A673 (cell line): ENCODE results near the gene PDHB. TPM values are rescaled to one million over a fixed set of nuclear protein-coding genes. Genes with fewer than 3 reads are reported as not detected.

Experiments
- BruUV-seq: library from RNA; stranded (reverse); fragments of 400-500 nt; replicated peaks from 2 replicates; lab custom pipeline; 2021; lab: Mats Ljungman, UMichigan
- CTCF ChIA-PET: fragments of 300-600 bp; sonication (Branson Sonifier 250); formaldehyde crosslinking; loops from one replicate; lab custom pipeline; 2022; ENCODE audit warnings: antibody characterized with exemption; lab: Charles Lee
- POLR2A ChIA-PET: fragments of 300-600 bp; sonication (Branson Sonifier 250); formaldehyde crosslinking; loops from one replicate; lab custom pipeline; 2022; ENCODE audit warnings: antibody characterized with exemption; ENCODE audit not compliant: low non-redundant PET; lab: Charles Lee
- DNase-seq: peaks from one replicate; pipeline ENCODE4 v3.0.0-alpha.2; 2015; ENCODE audit warnings: low spot score
- H3K27ac ChIP-seq: fragments of 200-600 bp; sonication (generic); 2 replicates; pipeline ENCODE4 v1.5.1; 2016; ENCODE audit warnings: mixed run types, low read depth, mild to moderate bottlenecking, mixed read lengths, antibody characterized with exemption, low read length; ENCODE audit not compliant: poor library complexity, severe bottlenecking
- H3K27me3 ChIP-seq: fragments of 200-600 bp; sonication (generic); replicated peaks from 2 replicates; pipeline ENCODE4 v1.6.1; 2017; ENCODE audit warnings: mixed run types, low read depth, mild to moderate bottlenecking, mixed read lengths, antibody characterized with exemption, low read length; ENCODE audit not compliant: insufficient read depth, poor library complexity
- H3K36me3 ChIP-seq: fragments of 200-600 bp; sonication (generic); 2 replicates; pipeline ENCODE4 v1.6.1; 2016; ENCODE audit warnings: mixed run types, mild to moderate bottlenecking, mixed read lengths, antibody characterized with exemption, low read length; ENCODE audit not compliant: insufficient read depth, poor library complexity, severe bottlenecking
- H3K4me1 ChIP-seq: fragments of 200-600 bp; sonication (generic); 2 replicates; pipeline ENCODE4 v1.6.1; 2017; ENCODE audit warnings: mixed run types, mild to moderate bottlenecking, mixed read lengths, antibody characterized with exemption, low read length; ENCODE audit not compliant: insufficient read depth, poor library complexity, severe bottlenecking
- H3K4me3 ChIP-seq: fragments of 200-600 bp; sonication (generic); 2 replicates; pipeline ENCODE4 v1.5.1; 2016; ENCODE audit warnings: low read depth, mixed run types, mild to moderate bottlenecking, mixed read lengths, low read length; ENCODE audit not compliant: poor library complexity, severe bottlenecking
- H3K9me3 ChIP-seq: fragments of 200-600 bp; sonication (generic); 2 replicates; pipeline ENCODE4 v1.6.1; 2016; ENCODE audit warnings: mixed run types, low read depth, mild to moderate bottlenecking, mixed read lengths, antibody characterized with exemption, low read length; ENCODE audit not compliant: poor library complexity, severe bottlenecking
- CTCF ChIP-seq: fragments of 300-800, 200-600 bp; sonication (generic); conservative IDR thresholded peaks from 2 replicates; pipeline ENCODE4 v1.5.1; 2017; ENCODE audit warnings: low read depth, mild to moderate bottlenecking, antibody characterized with exemption, low read length, moderate library complexity, mixed read lengths
- EZH2 ChIP-seq: fragments of 200-600 bp; sonication (generic); IDR thresholded peaks from 2 replicates; pipeline ENCODE4 v1.6.1; 2017; ENCODE audit warnings: borderline replicate concordance, low read depth, mild to moderate bottlenecking, mixed read lengths, antibody characterized with exemption, low read length; ENCODE audit not compliant: poor library complexity, severe bottlenecking
- intact Hi-C: fragments of 100-400 bp; cut with micrococcal nuclease; formaldehyde crosslinking; loops from one replicate; pipeline ENCODE4 v1.10.0; 2022; ENCODE audit not compliant: unreplicated experiment
- total RNA-seq: library from RNA; stranded (reverse); gene quantifications from 2 replicates; pipeline ENCODE4 v1.2.3, GENCODE V29; 2021

PDHB gene
- total RNA-seq, 1 experiment from 2014 or later, result 56.0 TPM

GRCh38 chr3:58469096-58469495 lies 35.5 kb upstream of the PDHB start:
- H3K4me1 ChIP-seq, result peaks cover 23% of the 10 kb centered on the region
- ChIA-PET CTCF (no interaction called here), POLR2A (no interaction called here)
- no TSS peak for BruUV-seq
- TF ChIP-seq EZH2 (no peak), CTCF (no peak)
- H3K36me3 ChIP-seq, result no peaks in the 10 kb centered on the region
- no peak overlapping the region for H3K4me3 ChIP-seq
- H3K27me3 ChIP-seq, result no peaks in the 10 kb centered on the region
- H3K27ac ChIP-seq, result no peak overlapping the region
- no peak for DNase-seq
- H3K9me3 ChIP-seq, result no peaks in the 10 kb centered on the region
- intact Hi-C loops, result no loop called here

GRCh38 chr3:58466899-58467563 lies 33.4 kb upstream of the PDHB start:
- BruUV-seq, result no TSS peak
- DNase-seq, result no peak
- POLR2A ChIA-PET, result no interaction called here
- Histone ChIP-seq H3K27me3 (no peaks in the 10 kb centered on the region), H3K4me3 (no peak overlapping the region), H3K36me3 (no peaks in the 10 kb centered on the region), H3K9me3 (no peaks in the 10 kb centered on the region), H3K4me1 (peaks cover 33% of the 10 kb centered on the region), H3K27ac (no peak overlapping the region)
- TF ChIP-seq EZH2 (no peak), CTCF (no peak)
- CTCF ChIA-PET, result no interaction called here
- intact Hi-C loops, result no loop called here

- TF ChIP-seq EZH2 (no peak), CTCF (no peak)
- POLR2A ChIA-PET, result no interaction called here
- no peak overlapping the region for H3K4me3 ChIP-seq
- no peak for DNase-seq
- no peak overlapping the region for H3K27ac ChIP-seq
- H3K4me1 ChIP-seq, result peaks cover 15% of the 10 kb centered on the region
- intact Hi-C loops, result loop anchor here (2.0 kb wide), 1 partner anchor 68 kb away; no protein-coding TSS in a partner anchor
- no peaks in the 10 kb centered on the region for H3K9me3 ChIP-seq
- CTCF ChIA-PET, result no interaction called here
- BruUV-seq, result no TSS peak
- no peaks in the 10 kb centered on the region for H3K27me3 ChIP-seq
- H3K36me3 ChIP-seq, result no peaks in the 10 kb centered on the region
Observed at GRCh38 chr3:58464866-58465265, 31.2 kb upstream of the PDHB start.
